Measurements from ENCODE around the gene BTK.

BTK gene

DNA sequence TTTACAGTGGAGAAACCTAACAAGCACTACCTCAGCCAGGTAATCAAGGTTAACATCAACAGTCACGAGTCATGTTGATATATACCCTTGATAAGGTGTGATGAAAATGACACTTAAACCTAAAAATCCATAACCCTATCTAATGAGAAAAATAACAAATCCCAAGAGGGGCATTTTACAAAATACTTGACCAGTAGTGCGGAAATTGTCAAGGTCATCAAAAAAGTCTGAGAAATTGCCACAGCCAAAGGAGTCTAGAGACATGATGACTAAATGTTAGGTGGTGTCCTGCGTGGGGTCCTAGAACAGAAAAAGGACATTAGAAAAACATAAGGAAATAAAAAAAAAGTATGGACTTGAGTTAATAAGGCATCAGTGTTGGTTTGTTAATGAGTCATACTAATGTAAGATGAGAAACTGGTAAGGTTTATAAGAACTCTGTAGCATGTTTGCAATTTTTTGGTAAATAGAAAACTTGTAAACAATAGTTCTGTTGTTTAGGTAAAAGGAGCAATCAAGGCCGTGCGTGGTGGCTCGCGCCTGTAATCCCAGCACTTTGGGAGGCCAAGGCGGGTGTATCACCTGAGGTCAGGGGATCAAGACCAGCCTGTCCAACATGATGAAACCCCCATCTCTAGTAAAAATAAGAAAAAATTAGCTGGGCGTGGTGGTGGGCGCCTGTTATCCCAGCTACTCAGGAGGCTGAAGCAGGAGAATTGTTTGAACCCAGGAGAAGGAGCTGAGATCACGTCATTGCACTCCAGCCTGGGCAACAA is 7.7 kb upstream of the BTK start:
- DNase-seq (ENCODE audit: low spot score) = no peak

GRCh38 chrX:101391831-101392230 is 5.8 kb upstream of the BTK start:
- no peak for DNase-seq (ENCODE audit: low spot score)

DNA sequence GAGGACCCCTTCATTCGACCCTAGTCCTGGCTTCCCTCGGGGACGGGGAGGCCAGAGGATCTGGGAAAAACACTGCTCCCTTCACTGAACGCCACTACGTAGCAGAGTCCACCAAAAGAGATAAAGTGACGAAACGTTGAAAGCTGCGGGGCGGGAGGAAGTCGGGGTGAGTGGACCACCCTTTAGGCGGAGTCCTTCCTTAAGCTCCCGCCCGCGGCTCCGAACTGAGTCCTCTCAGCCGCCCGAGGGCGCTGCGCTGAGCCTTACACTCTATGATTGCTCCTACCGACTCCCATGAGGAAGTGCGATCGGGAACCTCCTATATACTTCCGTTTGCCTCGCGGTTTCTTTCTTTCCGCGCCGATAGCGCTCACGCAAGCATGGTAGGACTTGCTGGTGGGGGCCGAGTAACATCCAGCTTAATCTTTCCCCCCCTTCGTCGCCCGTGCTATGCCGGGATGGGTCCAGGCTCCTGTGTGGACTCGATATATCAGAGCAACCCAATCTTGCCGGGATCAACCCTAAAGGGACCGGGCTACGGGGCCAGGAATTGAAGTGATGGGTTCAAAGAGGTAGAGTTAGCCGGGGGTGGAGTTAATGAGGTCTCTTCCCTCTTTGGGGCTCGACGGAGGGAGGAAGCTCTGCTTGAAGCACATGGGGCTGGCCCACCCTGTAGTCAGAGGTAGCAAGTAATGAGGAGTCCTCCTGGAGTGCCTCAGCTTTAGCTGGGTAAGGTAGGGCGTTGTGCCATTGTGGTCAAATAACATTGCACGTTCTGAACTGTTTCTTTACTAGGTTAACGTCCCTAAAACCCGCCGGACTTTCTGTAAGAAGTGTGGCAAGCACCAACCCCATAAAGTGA is 4.9 kb upstream of the BTK start, which contains the start of gene RPL36A:
Gene RPL36A, plus strand, starts transcription at position 348 of the 862 bp plus-strand sequence. Its CDS starts 33 bp downstream, at position 381.
- DNase-seq (ENCODE audit: low spot score) = peak; percentile 93

- DNase-seq (ENCODE audit: low spot score) = no peak
Observed at GRCh38 chrX:101388604-101389003, 2.6 kb upstream of the BTK start.

DNA sequence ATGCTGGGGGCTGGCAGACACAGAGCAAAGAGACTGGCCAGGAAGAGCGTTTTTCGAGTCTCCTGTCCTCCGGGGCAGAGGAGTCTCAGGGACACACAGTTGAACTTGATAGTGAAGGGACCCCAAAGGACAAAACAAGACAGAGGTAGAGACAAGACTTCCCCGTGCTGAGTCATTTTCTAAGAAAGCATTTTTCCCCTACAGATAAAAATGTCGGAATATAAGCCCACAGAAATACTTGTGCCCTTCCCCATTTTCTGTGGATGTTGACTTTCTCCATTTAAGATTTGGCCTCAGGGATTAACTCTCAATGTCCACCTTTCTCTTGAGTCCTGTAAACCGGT is 523 bp upstream of the BTK start:
- no peak for DNase-seq (ENCODE audit: low spot score)

- no peak for DNase-seq (ENCODE audit: low spot score)
Observed at GRCh38 chrX:101385026-101385684, 836 bp downstream of the BTK start.

DNA sequence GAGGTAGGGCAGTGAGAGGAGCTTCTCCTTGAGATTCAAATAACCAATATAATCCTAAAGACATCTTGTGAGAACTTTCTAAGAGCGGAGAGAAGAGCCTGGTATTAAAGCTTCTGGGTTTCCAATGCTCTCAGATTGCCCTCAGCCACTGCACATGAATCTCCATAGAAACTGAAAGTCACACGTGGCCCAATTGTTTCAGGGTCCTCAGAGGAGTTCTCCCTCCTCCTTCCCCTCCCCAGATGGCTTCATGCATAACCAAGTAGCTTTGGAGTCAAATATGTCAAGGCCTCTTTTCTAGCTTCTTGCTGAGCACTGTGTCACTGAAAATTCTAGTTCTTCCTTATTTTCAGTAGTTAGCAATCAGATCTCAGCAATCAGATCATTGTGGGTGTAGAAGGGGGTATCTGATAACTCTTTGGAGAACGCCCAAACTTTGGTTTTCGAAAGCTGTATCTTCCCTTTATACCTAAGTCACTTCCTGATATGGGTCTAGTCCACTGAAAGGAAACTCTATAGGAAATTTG is 2.2 kb downstream of the BTK start:
- DNase-seq (ENCODE audit: low spot score) = no peak

DNA sequence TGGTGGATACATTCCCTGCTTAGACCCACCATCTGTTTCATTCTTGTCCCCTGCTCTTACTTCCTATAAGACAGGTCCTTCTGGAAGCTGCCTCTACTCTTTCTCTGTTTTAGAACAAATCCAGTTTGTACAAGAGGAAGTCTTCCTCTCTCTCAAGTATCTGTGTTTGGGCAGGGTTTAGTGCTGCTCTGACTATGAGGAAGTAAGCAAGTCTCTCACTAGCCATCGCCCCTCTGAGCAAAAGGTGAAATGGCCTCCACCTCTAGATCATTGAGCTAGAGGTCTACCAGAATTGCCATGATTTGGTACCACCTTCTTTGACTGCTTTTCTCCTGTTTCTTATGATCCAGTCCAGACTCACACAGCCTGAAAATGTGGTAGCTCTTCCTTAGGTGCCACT is 8.4 kb downstream of the BTK start:
- DNase-seq (ENCODE audit: low spot score) = no peak

DNA sequence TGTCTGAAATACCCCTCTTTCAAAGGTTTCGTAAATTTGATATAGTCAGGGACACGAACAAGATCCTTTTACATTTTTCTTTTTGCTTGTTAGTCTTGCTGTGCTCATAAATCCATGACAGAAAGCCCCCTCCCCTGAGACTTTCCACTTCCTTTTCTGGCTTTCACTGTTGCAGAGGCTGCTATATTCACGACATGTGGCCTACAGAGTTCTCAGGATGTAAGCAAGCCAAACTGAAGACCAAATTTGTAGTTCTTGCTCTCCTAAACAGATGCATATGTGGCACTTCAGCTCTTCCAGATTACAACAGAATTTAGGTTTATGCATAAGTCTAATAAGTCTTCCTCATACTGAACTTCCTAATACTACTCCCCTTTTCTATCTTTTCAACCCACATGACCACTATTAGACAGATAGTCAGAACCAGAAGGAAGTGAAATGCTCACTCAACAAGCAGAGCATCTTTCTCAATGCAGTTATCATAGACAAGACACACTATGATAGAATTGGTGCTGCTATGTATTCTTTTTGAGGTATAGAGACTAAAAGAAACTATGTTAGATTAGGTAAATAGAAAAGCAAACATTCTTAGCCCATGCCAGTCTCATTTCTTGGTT is 15.0 kb downstream of the BTK start:
- no peak for DNase-seq (ENCODE audit: low spot score)

DNA sequence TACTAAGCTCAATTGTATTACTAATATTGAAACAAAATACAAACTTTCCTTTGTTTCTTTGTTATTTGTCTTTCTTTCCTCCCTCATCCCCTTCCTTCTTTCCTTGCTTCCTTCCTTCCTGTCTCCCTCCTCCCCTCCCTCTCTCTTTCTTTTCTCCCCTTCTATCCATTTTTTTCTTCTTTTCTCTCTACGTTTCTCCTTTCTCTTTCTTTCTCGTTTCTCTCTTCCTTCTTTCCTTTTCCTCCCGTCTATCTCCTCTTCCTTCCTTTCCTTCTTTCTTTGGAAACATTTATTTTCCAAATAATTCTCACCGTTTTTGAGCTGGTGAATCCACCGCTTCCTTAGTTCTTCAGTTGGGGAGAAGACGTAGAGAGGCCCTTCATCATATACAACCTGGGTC is 16.3 kb downstream of the BTK start:
- no peak for DNase-seq (ENCODE audit: low spot score)

DNA sequence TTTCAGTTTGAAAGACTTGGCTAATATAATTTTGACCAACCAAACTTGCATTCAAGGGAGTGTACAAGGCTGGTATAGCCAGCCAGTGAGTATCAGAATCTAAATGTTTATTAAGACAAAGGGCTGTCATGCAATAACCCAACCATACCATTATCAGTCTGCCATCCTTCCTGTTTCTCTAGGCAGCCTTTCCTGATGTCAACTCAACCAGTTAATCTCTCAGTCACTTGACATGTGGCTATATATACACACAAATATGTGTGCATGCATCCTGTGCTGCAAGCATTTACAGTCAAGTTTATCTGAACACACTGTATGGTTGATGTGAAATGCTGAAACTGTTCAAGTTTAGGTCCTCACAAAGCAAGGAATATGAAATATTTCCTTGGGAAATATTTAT is 17.2 kb downstream of the BTK start:
- no peak for DNase-seq (ENCODE audit: low spot score)

GRCh38 chrX:101365301-101365795 is 20.6 kb downstream of the BTK start:
- DNase-seq (ENCODE audit: low spot score) = no peak

DNA sequence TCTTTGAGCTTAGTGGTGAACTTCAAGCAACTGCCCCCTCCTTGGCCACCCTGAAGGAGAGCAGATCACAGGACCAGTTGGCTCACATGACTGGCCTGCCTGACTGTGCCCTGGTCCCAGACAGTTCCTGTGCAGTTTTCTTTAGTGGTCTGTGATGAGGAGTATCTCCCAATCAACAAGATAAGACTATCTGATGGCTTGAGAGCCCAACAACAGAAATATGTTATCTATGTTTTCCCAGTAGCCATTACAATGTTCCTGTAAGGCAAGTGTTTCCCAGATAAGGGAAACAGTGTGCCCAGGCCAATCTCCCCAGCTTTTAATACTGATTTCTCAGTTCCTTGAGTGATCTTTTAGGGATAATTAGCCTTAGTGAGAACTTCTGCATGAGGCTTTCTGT is 23.2 kb downstream of the BTK start:
- DNase-seq (ENCODE audit: low spot score) = no peak

GRCh38 chrX:101362116-101362515 is 23.9 kb downstream of the BTK start:
- no peak for DNase-seq (ENCODE audit: low spot score)

- no peak for DNase-seq (ENCODE audit: low spot score)
Observed at GRCh38 chrX:101360390-101360789, 25.6 kb downstream of the BTK start.

- DNase-seq (ENCODE audit: low spot score) = no peak
Observed at GRCh38 chrX:101359966-101360365, 26.0 kb downstream of the BTK start.

DNA sequence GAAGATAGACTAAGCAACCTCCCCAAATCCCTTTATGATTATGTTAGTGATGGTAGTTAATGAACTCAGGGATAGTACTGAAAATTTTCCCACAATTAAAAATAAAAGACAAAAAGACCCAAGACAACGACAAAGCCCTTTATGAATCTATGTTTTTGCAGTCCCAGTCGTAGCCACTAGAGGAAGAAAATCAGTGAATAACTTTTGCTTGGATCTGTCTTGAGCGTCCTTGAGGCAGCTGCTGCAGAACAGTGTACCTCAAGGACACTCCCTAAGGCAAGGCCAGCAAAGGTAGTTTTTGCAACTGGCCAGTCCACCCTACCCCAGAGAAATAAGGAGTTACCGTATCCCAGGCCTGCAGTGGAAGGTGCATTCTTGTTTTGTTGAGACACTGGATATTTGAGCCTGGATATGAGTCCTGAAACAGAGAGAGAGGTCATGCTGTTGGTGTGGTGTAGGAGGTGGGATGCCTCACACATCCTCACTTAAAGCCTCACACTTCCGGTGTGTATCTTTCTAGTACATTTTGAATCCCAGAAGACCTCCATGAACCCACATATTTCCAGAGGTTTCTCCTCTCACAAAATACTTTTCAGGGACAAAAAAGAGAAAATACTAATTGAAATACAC is 28.7 kb downstream of the BTK start:
- peak; percentile 10 for DNase-seq (ENCODE audit: low spot score)

- DNase-seq (ENCODE audit: low spot score) = no peak
Observed at GRCh38 chrX:101349193-101349562, 36.8 kb downstream of the BTK start.

GRCh38 chrX:101348452-101349192 is 37.4 kb downstream of the BTK start, which contains the start of gene TIMM8A:
Gene TIMM8A, minus strand, starts transcription at chrX:101348742. Its CDS starts 78 bp downstream, at chrX:101348664.
- peak; percentile 70 for DNase-seq (ENCODE audit: low spot score)

DNA sequence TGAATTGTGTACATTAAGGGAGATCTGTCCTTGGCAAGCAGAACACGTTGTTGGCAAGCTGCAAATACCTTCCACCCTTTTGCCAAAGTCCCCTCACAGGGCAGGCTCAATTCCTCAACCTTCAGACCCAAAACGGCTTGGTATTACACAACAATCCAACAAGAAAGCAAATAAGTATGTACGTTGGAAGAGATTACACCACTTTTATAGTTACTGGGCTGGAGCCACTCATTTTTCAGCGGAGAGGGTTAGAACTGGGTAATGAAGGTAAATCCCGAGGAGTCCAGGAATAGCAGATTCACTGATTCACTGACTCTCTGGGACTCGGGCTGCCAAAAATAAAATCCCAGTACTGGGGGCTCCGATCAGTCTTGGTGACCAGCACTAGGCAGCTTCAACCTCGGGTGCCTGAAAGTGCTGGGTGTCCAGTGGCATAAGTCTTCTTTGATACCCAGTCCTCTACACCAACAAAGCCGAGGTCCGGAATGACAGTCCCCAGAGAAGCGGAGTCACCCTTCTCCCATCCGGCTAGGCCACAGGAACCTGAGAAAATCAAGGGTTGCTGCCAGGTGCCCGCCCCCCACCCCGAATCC is 38.0 kb downstream of the BTK start:
- DNase-seq (ENCODE audit: low spot score) = peak; percentile 3
